ENCODE data around the gene SLC16A12.

SLC16A12 gene

GRCh38 chr10:89540420-89540949 is 5.1 kb upstream of the SLC16A12 start:
- no peak overlapping the region for H3K27ac ChIP-seq (ENCODE audit: poor library complexity, severe bottlenecking)
- H3K27me3 ChIP-seq (ENCODE audit: insufficient read depth, poor library complexity, severe bottlenecking) = no peaks in the 10 kb centered on the region
- ATAC-seq (ENCODE audit: low read depth) (no peak), DNase-seq (ENCODE audit: low spot score) (no peak)
- H3K4me1 ChIP-seq (ENCODE audit: insufficient read depth, poor library complexity, severe bottlenecking) = no peaks in the 10 kb centered on the region
- no peak for TF ChIP-seq CTCF (IDR thresholded peaks at IDR 0.05; ENCODE audit: poor library complexity, severe bottlenecking)
- no peaks in the 10 kb centered on the region for H3K9me3 ChIP-seq (ENCODE audit: severe bottlenecking)
- H3K4me3 ChIP-seq (ENCODE audit: severe bottlenecking) = no peak overlapping the region
- no peaks in the 10 kb centered on the region for H3K36me3 ChIP-seq (ENCODE audit: low read depth)

- Histone ChIP-seq H3K27me3 (ENCODE audit: insufficient read depth, poor library complexity, severe bottlenecking) (peaks cover 4% of the 10 kb centered on the region), H3K27ac (ENCODE audit: poor library complexity, severe bottlenecking) (no peak overlapping the region), H3K9me3 (ENCODE audit: severe bottlenecking) (no peaks in the 10 kb centered on the region), H3K36me3 (ENCODE audit: low read depth) (no peaks in the 10 kb centered on the region), H3K4me1 (ENCODE audit: insufficient read depth, poor library complexity, severe bottlenecking) (peaks cover 11% of the 10 kb centered on the region), H3K4me3 (ENCODE audit: severe bottlenecking) (no peak overlapping the region)
- TF ChIP-seq CTCF (IDR thresholded peaks at IDR 0.05; ENCODE audit: poor library complexity, severe bottlenecking) = no peak
- DNase-seq (ENCODE audit: low spot score) (no peak), ATAC-seq (ENCODE audit: low read depth) (no peak)
These were observed 2.0 kb upstream of the SLC16A12 start for GRCh38 chr10:89537364-89537763.

DNA sequence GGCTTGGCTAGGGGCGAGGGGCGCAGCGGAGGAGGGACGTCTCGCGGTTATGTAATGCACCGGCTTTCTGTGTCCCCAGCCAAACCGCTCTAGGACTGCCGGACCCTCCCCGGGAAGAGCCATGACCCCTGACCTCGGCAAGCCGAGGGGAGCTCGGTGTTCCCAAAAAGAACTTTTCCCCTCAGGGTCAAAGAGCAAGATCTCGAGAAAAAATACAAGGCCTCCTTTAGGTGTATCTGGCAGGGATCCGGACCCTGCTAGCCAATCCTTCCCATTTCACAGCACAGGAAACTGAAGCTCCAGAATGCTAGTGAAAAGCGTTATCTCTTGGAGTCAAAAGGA is 590 bp upstream of the SLC16A12 start:
- peak overlapping the region; percentile 32 for H3K4me3 ChIP-seq (ENCODE audit: severe bottlenecking)
- peaks cover 4% of the 10 kb centered on the region for H3K27me3 ChIP-seq (ENCODE audit: insufficient read depth, poor library complexity, severe bottlenecking)

DNA sequence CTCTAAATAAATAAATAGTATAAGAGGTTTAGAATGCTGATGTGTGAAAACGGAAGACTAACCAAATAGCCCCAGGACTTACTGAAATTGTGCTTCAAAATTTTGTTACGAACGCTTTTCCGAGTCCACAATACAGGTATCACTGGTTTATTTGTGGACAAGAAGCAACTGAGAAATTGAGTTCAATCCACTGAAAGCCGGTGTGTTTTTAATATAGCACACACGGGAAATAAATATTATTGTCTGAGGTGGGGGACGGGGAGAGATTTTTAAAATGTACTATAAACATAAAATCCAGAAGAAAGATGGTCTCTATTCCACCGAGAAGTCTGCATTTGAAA is 598 bp downstream of the SLC16A12 start:
- peaks cover 17% of the 10 kb centered on the region for H3K4me1 ChIP-seq (ENCODE audit: insufficient read depth, poor library complexity, severe bottlenecking)
- peak overlapping the region; percentile 32 for H3K4me3 ChIP-seq (ENCODE audit: severe bottlenecking)
- H3K9me3 ChIP-seq (ENCODE audit: severe bottlenecking) = no peaks in the 10 kb centered on the region
- H3K36me3 ChIP-seq (ENCODE audit: low read depth) = no peaks in the 10 kb centered on the region
- no peak overlapping the region for H3K27ac ChIP-seq (ENCODE audit: poor library complexity, severe bottlenecking)
- peaks cover 4% of the 10 kb centered on the region for H3K27me3 ChIP-seq (ENCODE audit: insufficient read depth, poor library complexity, severe bottlenecking)
- DNase-seq (ENCODE audit: low spot score) (no peak), ATAC-seq (ENCODE audit: low read depth) (no peak)
- no peak for TF ChIP-seq CTCF (IDR thresholded peaks at IDR 0.05; ENCODE audit: poor library complexity, severe bottlenecking)

More for the DNA sequence above, 590 bp upstream of the SLC16A12 start:
- H3K27ac ChIP-seq (ENCODE audit: poor library complexity, severe bottlenecking) = no peak overlapping the region
- H3K4me1 ChIP-seq (ENCODE audit: insufficient read depth, poor library complexity, severe bottlenecking) = peaks cover 15% of the 10 kb centered on the region
- DNase-seq (ENCODE audit: low spot score) (no peak), ATAC-seq (ENCODE audit: low read depth) (no peak)
- no peaks in the 10 kb centered on the region for H3K9me3 ChIP-seq (ENCODE audit: severe bottlenecking)
- no peak for TF ChIP-seq CTCF (IDR thresholded peaks at IDR 0.05; ENCODE audit: poor library complexity, severe bottlenecking)
- no peaks in the 10 kb centered on the region for H3K36me3 ChIP-seq (ENCODE audit: low read depth)

GRCh38 chr10:89532476-89532875 is 2.9 kb downstream of the SLC16A12 start:
- DNase-seq (ENCODE audit: low spot score) (no peak), ATAC-seq (ENCODE audit: low read depth) (no peak; the same call in 2 of the 3 replicates)
- Histone ChIP-seq H3K4me1 (ENCODE audit: insufficient read depth, poor library complexity, severe bottlenecking) (peaks cover 19% of the 10 kb centered on the region), H3K27ac (ENCODE audit: poor library complexity, severe bottlenecking) (no peak overlapping the region), H3K36me3 (ENCODE audit: low read depth) (no peaks in the 10 kb centered on the region), H3K4me3 (ENCODE audit: severe bottlenecking) (no peak overlapping the region), H3K9me3 (ENCODE audit: severe bottlenecking) (no peaks in the 10 kb centered on the region), H3K27me3 (ENCODE audit: insufficient read depth, poor library complexity, severe bottlenecking) (peaks cover 4% of the 10 kb centered on the region)
- no peak for TF ChIP-seq CTCF (IDR thresholded peaks at IDR 0.05; ENCODE audit: poor library complexity, severe bottlenecking)

Data from RWPE2 (cell line).